DMS53 treated with DMSO at 0.1 percent for 48 hours (cell line): ENCODE results near the gene CITED2.

ENCODE experiments used
- DNase-seq: peaks from one replicate; lab custom pipeline; 2025; ENCODE audit not compliant: unreplicated experiment; lab: John Stamatoyannopoulos, UW

CITED2 gene

DNA sequence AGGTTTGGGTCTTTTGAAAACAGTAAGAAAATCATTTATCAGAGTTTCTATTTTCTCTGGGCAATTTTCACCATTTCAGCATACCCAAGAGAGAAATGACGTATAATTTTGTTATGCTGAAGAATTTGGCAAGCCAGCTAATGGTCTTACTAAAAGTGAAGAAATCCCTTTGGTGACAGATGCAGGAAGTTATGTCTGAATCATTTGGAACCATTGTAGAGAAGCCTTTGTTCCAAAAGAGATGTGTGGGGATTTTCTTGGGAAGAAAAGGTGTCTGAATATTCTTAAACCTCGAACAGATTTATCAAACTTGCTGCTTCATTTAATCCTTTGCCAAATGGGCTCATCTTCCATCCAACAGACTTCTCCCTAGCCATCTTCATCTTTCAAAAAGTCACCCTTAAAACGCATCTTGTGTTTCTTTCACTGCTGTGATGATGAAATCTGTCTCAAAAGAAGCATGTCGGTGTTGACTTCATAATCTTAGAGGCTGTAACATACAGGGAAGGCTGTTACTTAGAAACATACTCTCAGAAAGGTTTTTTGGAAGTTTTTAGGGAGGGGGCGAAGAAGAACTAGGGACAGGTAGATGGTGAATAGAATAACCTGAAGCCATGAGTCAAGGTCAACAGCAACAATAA lies 39.5 kb downstream of the CITED2 start:
- DNase-seq = no peak

DNA sequence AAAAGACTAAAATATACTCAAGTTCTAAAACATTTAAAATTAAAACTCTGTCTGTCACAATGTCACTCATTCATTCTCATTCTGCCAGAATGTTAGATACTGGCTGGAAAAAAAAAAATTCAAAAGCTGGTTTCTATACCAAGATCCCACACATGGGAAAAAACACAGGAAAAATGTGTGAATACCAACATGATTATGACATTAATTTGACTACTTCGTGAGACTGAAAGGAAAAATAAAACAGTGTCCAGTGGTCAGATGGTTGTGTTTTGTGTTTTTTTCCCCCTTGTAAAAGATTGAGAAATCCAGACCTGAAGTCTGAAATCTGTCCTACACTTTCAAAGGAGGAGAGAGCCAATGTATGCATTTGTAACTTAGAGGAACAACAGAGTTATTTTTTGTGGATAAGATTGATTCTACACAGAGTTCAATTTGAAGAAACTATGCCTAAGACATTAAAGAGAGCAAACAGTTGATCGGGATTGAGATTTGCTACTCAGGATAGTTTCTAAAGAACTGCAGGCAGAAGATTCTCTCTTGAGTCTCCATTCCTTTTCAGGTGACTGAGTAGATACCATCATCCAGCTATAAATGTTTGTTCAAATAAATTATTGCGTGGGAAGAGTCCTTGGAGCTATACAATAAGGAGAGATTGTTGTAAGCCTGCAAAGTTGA lies 43.5 kb downstream of the CITED2 start:
- no peak for DNase-seq

DNA sequence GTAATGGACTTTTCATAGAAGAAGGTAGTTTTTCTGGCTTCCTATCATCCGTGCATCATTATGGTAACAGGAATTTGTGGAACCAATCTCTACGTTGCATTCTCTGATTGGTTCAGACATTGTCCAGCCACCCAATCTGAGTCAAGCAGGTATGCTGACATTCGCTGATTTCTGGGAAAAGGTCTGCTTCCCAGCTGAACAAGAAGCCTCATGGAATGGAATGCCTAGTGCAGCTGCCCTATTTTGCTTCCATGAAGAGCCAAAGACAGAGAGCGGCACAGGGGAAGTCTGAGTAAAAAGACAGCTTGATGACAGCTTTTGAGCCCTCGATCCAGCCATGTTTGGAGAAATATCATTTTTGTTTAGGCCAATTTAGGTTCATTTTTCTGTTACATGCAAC lies 44.1 kb downstream of the CITED2 start:
- DNase-seq = no peak

DNA sequence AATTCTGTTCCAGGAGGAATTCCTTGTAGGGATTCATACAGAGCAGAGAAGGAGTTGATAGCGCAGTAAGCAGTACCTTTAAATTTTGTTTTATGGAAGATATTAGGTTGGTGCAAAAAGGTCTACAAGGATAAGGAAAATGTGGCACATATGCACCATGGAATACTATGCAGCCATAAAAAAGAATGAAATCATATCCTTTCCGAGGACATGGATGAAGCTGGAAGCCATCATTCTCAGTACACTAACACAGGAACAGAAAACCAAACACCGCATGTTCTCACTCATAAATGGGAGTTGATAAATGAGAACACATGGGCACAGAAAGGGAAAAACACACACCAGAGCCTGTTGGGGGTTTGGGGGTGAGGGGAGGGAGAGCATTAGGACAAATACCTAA lies 45.2 kb downstream of the CITED2 start:
- DNase-seq = no peak

DNA sequence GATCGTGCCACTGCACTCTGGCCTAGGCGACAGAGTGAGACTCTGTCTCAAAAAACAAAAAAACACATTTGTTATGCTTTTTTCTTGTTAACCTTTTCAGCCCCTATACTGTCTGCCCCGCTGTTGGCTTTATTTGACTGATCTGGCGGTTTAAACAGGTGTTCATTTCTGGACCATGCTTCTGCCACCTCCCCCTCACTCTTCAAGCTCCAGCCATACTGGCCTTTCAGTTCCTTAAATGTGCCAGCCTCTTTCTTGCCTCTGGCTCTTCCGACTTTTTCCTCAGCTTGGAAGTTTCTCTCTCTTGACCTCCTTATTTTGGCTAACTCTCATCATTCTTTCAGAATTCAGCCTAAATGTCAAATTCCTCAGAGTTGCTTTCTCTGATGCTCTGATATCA lies 47.4 kb downstream of the CITED2 start:
- no peak for DNase-seq

DNA sequence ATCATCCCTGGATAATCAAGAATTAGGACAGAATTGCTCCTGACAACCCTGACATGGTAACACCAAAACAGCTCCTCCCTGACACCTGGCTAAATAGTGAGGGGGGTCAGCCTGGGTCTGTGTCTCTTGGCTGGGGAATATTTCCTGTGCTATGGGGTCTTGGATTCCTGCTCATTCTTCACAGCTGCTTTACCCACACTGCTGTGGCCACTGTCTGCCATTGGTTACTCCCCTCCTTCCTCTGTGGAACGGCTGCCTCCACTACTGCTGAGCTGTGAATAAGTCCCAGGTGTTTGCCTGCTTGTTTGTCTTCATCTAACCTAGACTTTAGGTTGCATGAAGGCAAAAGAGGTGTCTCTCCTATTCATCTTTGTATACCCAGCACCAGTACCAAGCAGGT lies 48.8 kb downstream of the CITED2 start:
- DNase-seq = no peak

DNA sequence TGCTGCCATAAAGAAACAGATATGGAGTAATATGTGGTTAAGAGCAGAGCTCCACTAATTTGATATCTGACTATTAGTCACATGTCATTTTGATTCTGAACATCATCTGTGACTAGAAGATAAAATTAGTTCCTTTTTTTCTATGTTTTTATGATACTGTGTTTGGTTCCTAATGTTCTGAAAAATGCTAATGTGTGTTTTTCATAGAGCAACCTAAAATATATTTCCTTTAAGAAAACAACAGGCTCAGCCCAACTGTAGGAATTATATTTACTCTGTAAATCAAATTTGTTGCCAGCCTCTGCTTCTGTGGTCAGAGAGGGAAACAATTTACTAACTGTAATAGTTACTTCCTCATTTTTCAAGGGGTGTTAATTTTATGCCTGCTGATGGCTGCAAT lies 49.3 kb downstream of the CITED2 start:
- DNase-seq = no peak

DNA sequence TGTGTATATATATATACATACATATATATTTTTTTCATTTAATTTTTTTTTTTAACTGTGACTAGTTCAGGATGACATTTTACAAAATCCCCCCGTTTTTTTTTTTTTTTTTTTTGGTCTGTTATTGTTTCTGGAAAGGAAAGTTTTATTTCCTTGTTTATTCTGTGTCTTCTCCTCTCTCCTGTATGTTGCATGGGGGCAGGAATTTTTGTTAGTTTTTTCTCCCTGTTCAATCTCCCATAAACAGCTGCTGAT lies 50.2 kb downstream of the CITED2 start:
- DNase-seq = no peak

- DNase-seq = no peak
These were observed 50.7 kb downstream of the CITED2 start for GRCh38 chr6:139323511-139324300.
